HG02885 (cell line): ENCODE data around the gene COL4A6.

ENCODE experiments used
- ATAC-seq: cut with Tn5 transposase; IDR thresholded peaks from one replicate; pipeline ENCODE4 v1.9.1; 2021; ENCODE audit warnings: mild to moderate bottlenecking; ENCODE audit not compliant: unreplicated experiment, poor library complexity

COL4A6 gene

DNA sequence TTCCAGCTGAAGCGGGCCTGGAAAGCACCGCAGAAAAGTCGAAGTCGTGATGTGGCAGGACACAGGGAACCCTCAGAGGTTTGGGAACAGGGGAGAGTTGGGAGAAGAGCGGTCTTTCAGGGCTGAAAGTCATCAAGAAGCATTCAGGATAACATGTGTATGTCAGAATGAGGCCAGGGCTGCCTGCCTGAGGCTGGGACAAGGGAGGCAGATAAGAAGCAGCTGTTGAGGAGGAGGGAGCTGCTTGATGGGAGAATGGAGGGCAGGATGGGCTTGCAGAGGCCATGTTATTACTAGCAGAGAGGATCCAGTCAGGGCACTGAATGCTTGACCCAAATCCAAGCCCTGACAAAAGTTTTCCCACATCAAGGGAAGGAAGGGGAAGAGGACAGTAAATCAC, 214.6 kb downstream of the COL4A6 start:
- ATAC-seq, result no peak

DNA sequence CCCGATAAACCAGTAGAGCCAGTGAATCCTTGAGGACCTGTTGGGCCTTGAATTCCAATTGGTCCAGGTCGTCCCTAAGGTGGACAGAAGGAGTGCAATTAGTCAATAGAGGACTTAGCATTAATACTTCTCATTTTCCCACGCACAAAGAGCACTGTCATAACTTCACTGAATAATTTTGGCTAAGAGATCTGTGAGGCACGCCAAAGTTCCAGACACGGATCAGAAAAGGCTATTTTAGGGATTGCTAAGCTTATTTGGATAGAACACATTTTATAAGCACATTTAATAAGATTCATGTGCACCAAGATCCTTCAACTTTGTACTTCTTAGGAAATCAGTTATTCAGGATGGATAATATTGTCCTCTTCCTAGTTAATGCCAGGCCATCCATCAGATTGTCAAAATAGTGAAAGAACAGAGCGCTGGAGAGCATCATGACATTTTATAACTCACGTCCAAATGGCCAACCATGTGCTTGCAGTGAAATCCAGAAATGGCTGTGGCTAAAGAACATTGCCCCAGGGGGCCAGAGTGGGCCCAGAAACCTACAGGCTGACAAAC, 216.8 kb downstream of the COL4A6 start:
- ATAC-seq, result no peak

GRCh38 chrX:108219949-108220601, 218.1 kb downstream of the COL4A6 start:
- no peak for ATAC-seq

DNA sequence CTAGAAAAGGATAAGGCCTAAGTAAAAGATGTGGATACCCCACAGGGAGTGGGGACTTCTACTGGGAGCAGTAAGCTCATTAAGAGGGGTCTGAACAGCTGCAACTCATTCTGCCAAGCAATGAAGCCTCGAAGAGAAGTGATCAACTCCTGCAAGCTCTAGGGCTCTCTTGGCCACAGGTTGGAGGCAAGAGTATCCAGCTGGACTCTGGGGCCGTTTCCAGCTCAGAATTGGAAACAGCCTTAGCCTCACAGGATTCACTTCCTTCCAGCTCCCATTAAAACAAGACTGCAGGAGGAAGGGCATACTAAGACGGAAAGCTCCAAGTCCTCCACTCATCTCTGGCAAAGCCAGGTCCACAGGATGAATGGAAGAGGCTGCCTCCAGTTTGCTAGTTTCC, 220.3 kb downstream of the COL4A6 start:
- ATAC-seq, result no peak

DNA sequence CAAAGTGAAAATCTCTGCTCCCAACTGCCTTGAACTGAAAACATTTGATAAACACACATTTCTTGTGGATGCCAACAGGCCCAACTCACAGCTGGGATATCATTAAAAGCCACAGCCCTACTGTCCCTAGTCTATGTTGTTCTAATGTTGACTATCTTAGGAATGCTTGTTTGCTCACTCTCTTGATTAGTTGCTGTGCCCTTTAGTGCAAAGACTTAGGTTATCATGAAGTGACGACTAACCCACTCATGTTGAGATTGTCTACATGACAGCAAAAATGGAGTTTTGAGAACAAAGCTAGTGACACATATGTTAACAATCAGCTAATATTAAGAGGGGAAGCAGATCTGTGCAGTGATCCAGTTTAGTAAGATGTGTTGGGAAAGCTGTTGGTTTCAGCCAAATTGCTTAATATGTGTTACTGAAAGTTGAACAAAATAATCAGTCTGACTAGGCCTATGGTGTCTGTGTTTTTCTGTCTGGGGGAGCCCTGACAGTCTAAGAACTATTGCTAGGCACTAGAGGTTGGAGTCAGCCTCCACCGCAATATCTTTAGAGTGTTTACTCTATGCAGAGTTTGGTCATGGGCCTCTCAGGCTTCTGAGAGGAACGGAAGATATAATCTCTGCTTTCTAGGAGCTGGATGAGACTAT, 221.2 kb downstream of the COL4A6 start:
- ATAC-seq, result no peak

- no peak for ATAC-seq
Measured at GRCh38 chrX:108216405-108216804, 221.8 kb downstream of the COL4A6 start.

DNA sequence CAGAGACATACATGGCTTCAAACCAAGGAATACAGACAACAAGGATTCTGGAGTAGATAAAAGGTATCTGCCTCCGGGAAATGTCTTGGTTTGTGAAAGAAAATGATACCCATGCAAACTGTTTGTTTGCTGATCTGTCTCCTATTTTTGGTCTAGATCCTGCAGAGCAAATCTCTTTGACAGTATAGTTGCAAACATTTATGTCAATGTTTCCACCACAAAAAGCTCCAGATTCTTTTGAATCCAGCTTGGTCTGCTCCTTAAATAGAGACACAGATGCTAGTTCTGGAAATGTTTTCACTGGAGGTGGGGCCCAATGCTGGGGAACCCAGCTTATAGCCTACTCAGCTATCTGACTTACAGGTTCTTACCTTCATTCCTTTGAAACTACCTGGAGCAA, 226.9 kb downstream of the COL4A6 start:
- no peak for ATAC-seq

DNA sequence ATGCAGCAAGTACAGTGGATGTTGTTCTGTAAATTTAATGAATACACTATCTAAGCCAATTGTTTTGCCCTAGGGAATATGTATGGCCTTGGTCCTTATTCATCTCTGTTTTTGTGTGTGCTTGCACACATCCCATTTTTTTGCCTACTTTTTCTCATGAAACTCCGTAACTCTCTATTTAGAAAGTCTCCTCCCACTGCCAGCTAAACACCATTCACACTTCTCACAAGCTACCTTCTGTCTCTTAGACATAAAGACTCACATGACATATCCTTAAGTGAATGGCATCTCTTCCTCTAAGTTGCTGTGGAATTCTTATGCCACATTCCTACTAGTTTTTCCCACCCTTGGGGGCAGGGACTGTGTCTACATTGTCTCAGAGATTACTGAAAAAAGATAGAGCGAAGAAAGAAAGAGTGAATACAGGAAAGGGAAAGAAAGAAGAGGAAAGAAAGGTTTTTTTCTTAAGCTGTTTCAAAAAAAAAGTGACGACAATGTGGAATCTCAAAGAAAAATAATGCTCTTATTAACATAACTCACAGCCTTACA, 229.1 kb downstream of the COL4A6 start:
- no peak for ATAC-seq

DNA sequence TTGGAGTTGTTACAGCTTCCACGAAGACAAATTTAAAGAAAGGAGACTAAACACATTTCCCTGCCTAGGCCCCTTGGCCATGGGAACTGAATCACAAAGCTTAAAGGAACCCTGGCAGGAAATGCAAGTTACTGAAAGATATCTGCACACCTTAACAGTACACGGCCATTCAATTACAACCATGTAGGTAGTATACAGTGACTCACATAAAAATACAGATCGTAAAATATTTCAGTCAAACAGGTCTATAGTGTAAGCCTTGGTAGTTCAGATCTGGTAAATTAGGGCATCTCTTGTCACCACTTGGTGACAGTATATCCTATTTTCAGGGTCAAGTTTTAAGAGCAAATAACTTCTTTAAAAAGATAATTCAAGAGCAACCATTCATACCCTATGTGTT, 234.7 kb downstream of the COL4A6 start:
- no peak for ATAC-seq

GRCh38 chrX:108199691-108200090, 238.5 kb downstream of the COL4A6 start:
- ATAC-seq, result no peak

- ATAC-seq, result no peak
Measured at GRCh38 chrX:108199041-108199440, 239.2 kb downstream of the COL4A6 start.

DNA sequence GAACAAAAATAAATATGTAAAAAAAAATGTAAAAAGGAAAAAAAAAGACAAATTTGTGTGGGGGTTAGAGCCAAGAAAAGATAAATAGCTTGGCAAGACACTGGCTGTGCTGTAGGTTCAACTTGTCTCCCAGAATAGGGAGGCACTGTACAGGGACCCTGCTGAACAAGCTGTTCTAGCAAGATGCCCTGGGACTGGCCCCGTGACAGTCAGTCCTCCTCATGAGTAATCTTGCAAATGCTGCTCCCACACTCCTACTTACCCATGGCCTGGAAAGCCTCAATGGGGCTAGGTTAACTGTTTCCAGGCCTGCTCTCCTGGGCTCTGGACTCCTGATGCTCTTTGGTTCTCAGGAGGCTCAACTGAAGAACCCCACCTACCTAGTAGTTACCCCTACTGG, 239.8 kb downstream of the COL4A6 start:
- ATAC-seq, result no peak

- ATAC-seq, result no peak
Measured at GRCh38 chrX:108186811-108187210, 251.4 kb downstream of the COL4A6 start.

DNA sequence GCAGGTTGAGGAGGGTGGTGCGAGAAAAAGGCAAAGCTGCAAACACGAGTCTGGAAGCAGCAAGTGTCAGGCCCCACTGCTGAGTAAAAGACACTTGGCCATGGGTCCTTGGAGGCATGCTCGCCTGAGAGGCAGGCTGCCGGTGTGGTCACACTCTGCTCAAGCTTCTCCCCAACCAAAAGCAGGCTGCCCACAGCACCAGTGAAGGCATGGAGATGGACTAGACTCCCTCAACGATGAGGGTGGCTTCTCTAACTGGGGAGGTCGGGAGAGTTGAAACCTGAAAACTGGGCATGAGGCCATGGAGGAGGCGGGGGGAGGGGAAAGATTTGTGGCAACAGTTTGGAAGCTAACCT, 260.1 kb downstream of the COL4A6 start:
- no peak for ATAC-seq

DNA sequence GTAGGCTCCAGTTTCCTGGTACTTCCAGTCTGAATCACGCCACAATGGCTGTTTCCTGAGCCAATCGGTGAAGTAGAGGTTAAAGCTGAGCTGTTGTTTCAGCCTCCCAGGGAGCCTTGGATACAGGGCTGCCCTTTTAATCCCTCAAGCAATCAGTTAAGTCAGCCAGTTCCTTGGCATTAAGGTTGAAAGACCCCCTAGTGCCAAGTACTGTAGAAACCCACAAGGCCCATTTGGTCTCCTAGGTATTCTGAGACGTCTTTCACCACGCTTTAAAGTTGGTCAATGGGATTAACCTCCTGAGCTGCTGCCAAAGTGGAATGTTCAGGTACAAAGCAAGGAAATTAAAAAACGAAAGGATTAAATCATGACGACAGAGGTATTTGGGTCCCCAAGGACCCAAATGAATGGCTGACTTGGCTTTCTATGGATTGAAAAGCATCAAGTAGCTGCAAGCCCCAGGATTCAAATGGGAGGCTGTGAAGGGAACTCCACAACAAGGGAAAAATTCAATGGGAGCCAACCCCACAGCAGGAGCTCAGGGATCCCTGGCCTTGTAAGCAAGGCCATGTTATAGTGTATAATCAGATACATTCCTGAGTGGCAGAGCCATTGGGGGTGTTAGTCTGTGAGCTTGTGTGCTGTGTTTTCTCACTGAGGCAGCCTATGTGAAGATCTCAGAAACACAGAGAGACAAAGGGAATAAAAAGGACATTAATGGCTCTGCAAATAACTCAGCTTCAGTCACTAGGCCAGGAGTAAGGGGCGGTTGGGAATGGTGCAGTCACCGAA, 260.7 kb downstream of the COL4A6 start:
- ATAC-seq, result no peak

DNA sequence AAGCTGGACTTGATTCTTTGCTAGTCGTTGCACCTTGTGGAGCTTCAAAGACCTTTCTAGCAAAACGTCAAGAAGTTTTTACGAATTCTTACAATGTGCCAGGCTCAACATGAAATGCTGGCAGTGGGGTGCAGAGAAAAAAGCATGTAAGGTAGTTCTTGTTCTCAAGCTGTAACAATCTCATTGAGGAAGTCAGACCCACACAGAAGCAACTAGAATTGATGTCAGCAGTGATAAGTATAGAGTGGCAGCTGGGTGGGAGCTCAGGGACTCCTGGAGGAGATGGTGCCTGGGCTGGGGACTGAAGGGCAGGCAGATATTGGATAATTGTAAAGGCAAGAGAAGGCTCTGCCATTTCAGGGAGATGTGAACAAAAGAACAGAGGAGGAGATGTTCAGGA, 264.3 kb downstream of the COL4A6 start:
- ATAC-seq, result no peak

DNA sequence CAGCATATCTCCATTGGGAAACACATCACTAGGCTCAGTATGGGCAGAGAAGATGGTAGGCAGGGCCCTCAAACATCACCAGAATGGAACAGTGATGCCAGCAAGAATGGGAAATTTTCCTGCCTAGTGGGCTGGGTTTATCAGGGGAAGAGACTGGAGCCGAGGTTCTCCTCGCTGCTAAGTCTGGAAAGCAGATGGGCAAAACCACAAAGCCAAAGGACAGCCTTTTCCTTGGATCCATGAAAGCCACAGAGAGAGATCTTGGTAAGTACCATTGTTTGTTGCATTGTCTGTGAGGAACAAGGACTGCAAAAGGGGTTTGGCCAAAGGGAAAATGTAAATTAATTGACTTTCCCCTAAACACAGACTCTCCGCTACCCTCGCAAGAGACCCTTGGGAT, 266.6 kb downstream of the COL4A6 start:
- ATAC-seq, result no peak

- ATAC-seq, result no peak
Measured at GRCh38 chrX:108169768-108170167, 268.5 kb downstream of the COL4A6 start.

GRCh38 chrX:108168961-108169740, 269.1 kb downstream of the COL4A6 start:
- ATAC-seq, result no peak

DNA sequence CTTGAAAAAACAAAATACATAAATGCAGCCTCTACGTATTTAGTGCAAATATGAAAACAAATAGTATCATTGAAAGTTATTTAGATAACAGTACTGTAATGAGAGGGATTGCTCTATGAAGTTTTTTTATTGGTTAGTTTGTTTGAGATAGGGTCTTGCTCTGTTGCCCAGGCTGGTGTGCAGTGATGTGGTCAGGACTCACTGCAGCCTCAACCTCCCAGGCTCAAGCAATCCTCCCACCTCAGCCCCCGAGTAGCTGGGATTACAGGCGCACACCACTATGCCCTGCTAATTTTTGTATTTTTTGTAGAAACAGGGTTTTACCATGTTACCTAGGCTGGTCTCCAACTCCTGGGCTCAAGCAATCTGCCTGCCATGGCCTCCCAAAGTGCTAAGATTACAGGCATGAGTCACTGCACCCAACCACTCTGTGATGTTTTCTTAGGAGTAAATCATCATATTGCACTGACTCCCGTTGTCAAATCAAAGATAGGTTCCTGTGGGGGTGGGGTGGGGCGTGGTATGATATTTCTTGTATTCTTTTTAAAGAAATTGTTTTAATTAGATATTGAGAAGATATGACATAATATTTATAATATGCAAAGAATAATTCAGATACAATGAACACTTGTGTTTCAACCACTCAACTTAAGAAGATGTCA, 270.9 kb downstream of the COL4A6 start:
- ATAC-seq, result no peak
